H7 (cell line): Measurements from ENCODE around the gene ENO2. TPM values are rescaled to one million over a fixed set of nuclear protein-coding genes. Genes with fewer than 3 reads are reported as not detected.
A peak's percentile ranks its signal among the peaks of the same experiment; 100 is the strongest.

Experiments used
- DNase-seq: peaks from one replicate; pipeline ENCODE4 v3.0.0; 2012
- H3K27me3 ChIP-seq: 2 replicates; pipeline ENCODE4 v1.6.0; 2011; ENCODE audit warnings: mild to moderate bottlenecking, low read length; ENCODE audit not compliant: control insufficient read depth, insufficient read depth
- H3K36me3 ChIP-seq: replicated peaks from 2 replicates; pipeline ENCODE4 v1.5.1; 2011; ENCODE audit warnings: low read length; ENCODE audit not compliant: control insufficient read depth, insufficient read depth
- H3K4me3 ChIP-seq: 2 replicates; pipeline ENCODE4 v1.5.1; 2011; ENCODE audit warnings: low read depth, mild to moderate bottlenecking, control low read depth, low read length, moderate library complexity; ENCODE audit not compliant: insufficient read depth
- total RNA-seq: library from RNA; depleted of rRNA; stranded (reverse); fragments of >200 nt; shearing (Covaris generic); gene quantifications from 2 replicates; pipeline ENCODE4 v1.2.3, GENCODE V29; 2014

The ENO2 gene
- total RNA-seq, 1 experiment from 2014 or later: 47.4 TPM

DNA sequence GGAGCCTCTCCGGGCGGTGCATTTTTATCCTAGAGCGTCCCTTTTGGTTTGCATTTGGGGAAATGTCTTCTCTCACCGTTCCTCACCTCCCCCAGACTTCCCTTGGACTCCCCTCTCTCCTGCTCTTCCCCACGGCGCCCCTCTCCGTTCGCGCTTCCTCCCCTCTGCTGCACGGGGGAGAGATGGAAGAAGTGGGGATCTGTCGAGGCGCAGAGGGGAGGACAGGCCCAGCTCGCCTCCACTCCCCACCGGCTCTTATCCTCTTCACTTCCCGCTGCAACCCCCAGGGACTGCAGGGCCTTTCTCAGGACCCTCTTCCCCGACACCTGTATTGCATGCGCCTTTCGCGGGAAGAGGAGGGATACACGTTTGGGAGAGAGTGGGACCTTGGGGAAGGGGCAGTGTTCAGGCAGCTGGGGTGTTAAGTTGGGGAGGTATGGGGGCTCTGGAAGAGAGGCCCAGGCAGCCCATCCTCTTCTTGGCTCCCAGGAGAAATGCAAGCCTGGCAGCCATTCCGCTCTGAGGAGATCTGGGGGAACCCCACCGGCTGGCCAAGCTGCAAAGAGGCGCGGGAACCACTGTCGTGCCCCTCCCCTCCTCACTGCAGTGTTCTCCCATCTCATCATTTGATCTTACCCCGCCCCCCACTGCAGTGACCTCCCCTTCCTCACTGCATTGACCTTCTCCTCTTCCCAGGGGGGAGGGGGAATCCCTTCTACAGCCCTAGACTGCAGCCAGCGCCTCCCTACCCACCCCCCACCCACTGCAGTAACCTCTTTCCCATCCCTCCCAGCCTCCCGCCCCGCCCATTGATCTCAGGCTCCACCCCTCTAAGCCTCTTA, 788 bp downstream of the ENO2 start:
- H3K36me3 ChIP-seq: peaks cover 15% of the 10 kb centered on the region
- H3K4me3 ChIP-seq: peak overlapping the region; percentile 82
- H3K27me3 ChIP-seq: peaks cover 10% of the 10 kb centered on the region
- peak; percentile 92 for DNase-seq

DNA sequence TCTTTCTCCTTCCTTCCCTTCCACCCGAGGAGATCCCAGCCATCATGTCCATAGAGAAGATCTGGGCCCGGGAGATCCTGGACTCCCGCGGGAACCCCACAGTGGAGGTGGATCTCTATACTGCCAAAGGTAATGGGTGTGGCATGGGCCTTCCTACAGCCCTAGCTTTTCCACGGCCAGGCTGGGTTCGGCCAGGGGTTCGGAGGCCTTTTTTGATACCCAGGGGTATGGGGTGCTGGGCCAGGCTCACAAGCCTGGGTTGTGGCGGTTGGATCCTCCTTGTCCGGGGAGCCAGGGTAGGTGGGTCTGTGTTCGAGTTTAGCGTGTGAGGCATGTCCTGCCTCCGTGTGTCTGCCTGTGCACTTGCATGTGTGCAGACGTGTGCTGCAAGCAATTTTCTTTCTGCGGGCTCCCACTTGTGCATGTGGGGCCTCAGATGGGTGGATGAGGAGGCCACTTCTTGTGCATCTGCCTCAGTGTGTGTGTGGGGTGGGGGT, 1.5 kb downstream of the ENO2 start:
- no peak for DNase-seq
- H3K4me3 ChIP-seq: peak overlapping the region; percentile 25
- peaks cover 9% of the 10 kb centered on the region for H3K27me3 ChIP-seq
- H3K36me3 ChIP-seq: peaks cover 15% of the 10 kb centered on the region

DNA sequence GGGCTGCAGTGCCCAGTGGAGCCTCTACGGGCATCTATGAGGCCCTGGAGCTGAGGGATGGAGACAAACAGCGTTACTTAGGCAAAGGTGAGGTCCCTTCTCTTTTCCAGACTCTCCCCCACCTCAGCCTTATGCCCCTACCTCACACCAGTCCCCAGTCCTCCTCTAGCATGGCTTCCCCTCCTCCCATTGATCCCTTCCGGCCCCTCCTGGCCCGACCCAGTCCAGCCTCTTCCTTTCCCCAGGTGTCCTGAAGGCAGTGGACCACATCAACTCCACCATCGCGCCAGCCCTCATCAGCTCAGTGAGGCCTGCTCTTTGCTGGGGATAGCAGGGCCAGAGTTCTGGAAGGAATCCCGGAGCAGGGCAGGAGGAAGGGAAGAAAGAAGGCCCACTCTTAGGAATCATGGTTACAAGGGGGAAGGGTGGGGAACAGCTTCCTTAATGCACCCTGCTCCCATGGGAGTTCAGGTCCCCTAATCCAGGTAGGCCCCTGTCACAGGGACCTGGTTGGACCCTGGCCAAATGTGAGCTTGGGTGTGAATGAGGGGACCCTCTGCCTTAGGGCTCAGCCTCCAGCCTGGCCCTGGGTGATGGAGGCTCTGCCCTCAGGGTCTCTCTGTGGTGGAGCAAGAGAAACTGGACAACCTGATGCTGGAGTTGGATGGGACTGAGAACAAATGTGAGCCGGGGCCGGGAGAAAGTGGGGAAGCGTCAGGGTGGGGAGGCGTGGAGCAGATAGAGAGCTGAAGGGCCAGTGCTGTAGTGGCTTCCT, 2.2 kb downstream of the ENO2 start:
- peaks cover 19% of the 10 kb centered on the region for H3K36me3 ChIP-seq

GRCh38 chr12:6917491-6918231, 3.3 kb downstream of the ENO2 start:
- peaks cover 28% of the 10 kb centered on the region for H3K36me3 ChIP-seq
- peak; percentile 10 for DNase-seq
- H3K27me3 ChIP-seq: peaks cover 7% of the 10 kb centered on the region
- no peak overlapping the region for H3K4me3 ChIP-seq

More for the DNA sequence above, 2.2 kb downstream of the ENO2 start:
- peak; percentile 12 for DNase-seq
- Histone ChIP-seq H3K27me3 (peaks cover 9% of the 10 kb centered on the region), H3K4me3 (no peak overlapping the region)

DNA sequence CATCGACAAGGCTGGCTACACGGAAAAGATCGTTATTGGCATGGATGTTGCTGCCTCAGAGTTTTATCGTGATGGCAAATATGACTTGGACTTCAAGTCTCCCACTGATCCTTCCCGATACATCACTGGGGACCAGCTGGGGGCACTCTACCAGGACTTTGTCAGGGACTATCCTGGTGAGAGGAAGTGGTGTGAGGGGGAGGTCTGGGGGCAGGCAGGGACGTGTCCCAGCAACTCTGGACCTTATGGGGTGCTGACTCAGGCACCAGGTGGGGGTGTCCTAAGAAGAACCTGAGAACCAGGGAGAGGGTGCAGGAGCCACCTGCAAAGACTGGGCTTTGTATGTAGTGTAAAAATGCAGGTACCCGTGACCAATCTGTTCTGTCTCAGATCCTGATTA, 5.2 kb downstream of the ENO2 start:
- DNase-seq: peak; percentile 21
- Histone ChIP-seq H3K36me3 (peaks cover 31% of the 10 kb centered on the region), H3K4me3 (no peak overlapping the region), H3K27me3 (peaks cover 3% of the 10 kb centered on the region)

DNA sequence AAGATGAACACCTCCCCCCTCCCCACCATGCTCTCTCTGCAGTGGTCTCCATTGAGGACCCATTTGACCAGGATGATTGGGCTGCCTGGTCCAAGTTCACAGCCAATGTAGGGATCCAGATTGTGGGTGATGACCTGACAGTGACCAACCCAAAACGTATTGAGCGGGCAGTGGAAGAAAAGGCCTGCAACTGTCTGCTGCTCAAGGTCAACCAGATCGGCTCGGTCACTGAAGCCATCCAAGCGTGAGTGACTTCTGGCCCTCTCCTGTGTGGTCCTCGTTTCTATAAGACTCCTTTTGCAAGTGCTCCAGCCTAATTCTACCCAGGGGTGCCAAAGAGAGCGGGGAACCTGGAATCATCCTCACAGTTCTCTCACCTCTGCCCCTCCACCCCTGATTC, 7.2 kb downstream of the ENO2 start:
- no peak for DNase-seq
- Histone ChIP-seq H3K36me3 (peaks cover 27% of the 10 kb centered on the region), H3K4me3 (no peak overlapping the region)

DNA sequence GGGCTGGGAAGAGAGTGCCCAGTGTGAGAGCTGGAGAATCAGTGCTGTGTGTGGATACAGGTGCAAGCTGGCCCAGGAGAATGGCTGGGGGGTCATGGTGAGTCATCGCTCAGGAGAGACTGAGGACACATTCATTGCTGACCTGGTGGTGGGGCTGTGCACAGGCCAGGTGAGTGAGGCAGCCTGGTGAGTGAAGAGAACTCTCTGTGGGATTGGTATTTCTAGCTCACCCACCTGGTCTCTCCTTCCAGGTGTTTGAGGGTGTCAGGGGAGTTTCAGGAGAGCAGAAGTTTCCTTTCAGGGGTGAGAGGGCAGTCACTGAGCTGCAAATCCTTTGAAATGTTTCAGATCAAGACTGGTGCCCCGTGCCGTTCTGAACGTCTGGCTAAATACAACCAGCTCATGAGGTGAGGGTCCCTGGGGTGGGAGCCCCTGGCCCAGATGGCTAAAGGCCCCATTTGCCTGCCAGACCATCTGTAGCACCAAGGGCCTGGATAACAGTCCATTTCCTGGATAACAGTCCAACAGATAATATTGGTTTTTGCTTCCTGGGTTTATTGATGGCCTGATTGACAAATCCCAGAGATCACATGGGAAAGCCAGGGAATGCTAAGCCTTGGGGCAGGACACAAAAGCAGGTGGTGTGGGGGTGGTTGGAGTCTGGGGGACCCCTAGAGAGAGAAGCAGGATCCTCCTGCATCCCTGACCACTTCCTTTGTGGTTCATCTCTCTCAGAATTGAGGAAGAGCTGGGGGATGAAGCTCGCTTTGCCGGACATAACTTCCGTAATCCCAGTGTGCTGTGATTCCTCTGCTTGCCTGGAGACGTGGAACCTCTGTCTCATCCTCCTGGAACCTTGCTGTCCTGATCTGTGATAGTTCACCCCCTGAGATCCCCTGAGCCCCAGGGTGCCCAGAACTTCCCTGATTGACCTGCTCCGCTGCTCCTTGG, 7.9 kb downstream of the ENO2 start:
- peak; percentile 2 for DNase-seq
- H3K4me3 ChIP-seq: no peak overlapping the region
- H3K36me3 ChIP-seq: peaks cover 21% of the 10 kb centered on the region
- no peaks in the 10 kb centered on the region for H3K27me3 ChIP-seq

More for the DNA sequence above, 7.2 kb downstream of the ENO2 start:
- H3K27me3 ChIP-seq: no peaks in the 10 kb centered on the region

- no peaks in the 10 kb centered on the region for H3K27me3 ChIP-seq
- H3K36me3 ChIP-seq: peaks cover 17% of the 10 kb centered on the region
- DNase-seq: peak; percentile 2
- H3K4me3 ChIP-seq: no peak overlapping the region
Measured at GRCh38 chr12:6923003-6923732, 8.8 kb downstream of the ENO2 start.

- no peak overlapping the region for H3K4me3 ChIP-seq
- peaks cover 17% of the 10 kb centered on the region for H3K36me3 ChIP-seq
- DNase-seq: no peak
- H3K27me3 ChIP-seq: no peaks in the 10 kb centered on the region
Measured at GRCh38 chr12:6923851-6924250, 9.5 kb downstream of the ENO2 start.

- DNase-seq: no peak
Measured at GRCh38 chr12:6925239-6925539, 10.8 kb downstream of the ENO2 start.

GRCh38 chr12:6925540-6926279, 11.3 kb downstream of the ENO2 start:
- H3K27me3 ChIP-seq: no peaks in the 10 kb centered on the region
- peak overlapping the region; percentile 56 for H3K4me3 ChIP-seq
- H3K36me3 ChIP-seq: peaks cover 17% of the 10 kb centered on the region
- peak; percentile 79 for DNase-seq

More at GRCh38 chr12:6925239-6925539, 10.8 kb downstream of the ENO2 start:
- peak overlapping the region; percentile 2; the same call in 1 of the 2 replicates for H3K4me3 ChIP-seq
- peaks cover 17% of the 10 kb centered on the region for H3K36me3 ChIP-seq
- H3K27me3 ChIP-seq: no peaks in the 10 kb centered on the region

- H3K4me3 ChIP-seq: peak within 1 kb of the TSS; percentile 78
- no peaks in the 10 kb centered on the region for H3K27me3 ChIP-seq
- peak; percentile 96 for DNase-seq
- H3K36me3 ChIP-seq: peaks cover 5% of the 10 kb centered on the region
Measured at GRCh38 chr12:6927379-6928021, 13.1 kb downstream of the ENO2 start, which contains the start of gene ATN1. TSS of gene ATN1 (plus strand) at chr12:6927959. CDS start at chr12:6934002, 6,043 bp downstream.
